Peyer's patch (tissue), 4 donors: ENCODE data around the gene FAM131B. TPM values are rescaled to one million over a fixed set of nuclear protein-coding genes. Genes with fewer than 3 reads are reported as not detected.

Experiments
- DNase-seq, 3 donors: peaks; one replicate each; pipeline ENCODE4 v3.0.0-alpha.2; 2017 to 2019
- H3K27ac ChIP-seq, 4 donors: fragments of 200-600 bp; sonication (generic); one replicate each; pipeline ENCODE4 v1.5.1; 2016 to 2019
- H3K27me3 ChIP-seq, 2 donors: fragments of 200-600 bp; sonication (generic); one replicate each; pipeline ENCODE4 v1.5.1; 2019
- H3K36me3 ChIP-seq, 3 donors: fragments of 200-600 bp; sonication (generic); one replicate each; pipeline ENCODE4 v1.5.1; 2016 to 2019
- H3K4me1 ChIP-seq, 4 donors: fragments of 200-600 bp; sonication (generic); one replicate each; pipeline ENCODE4 v1.5.1; 2016 to 2019
- H3K4me3 ChIP-seq, 4 donors: fragments of 200-600 bp; sonication (generic); 1 replicate in 3 of 4; 2 replicates in 1 of 4; pipeline ENCODE4 v1.5.1; 2016 to 2019; ENCODE audit warnings: mild to moderate bottlenecking in 1 of 4
- H3K9me3 ChIP-seq, 4 donors: fragments of 200-600 bp; sonication (generic); one replicate each; pipeline ENCODE4 v1.5.1; 2016 to 2019; ENCODE audit warnings: mild to moderate bottlenecking in 1 of 4
- CTCF ChIP-seq, 6 experiments: fragments of 450-650 bp in 4 of 6; fragments of 200-600 bp in 2 of 6; sonication (generic) in 1 of 6; IDR thresholded peaks; one replicate each; pipeline ENCODE4 v1.5.1; 2017 to 2019; ENCODE audit warnings: antibody characterized with exemption in 6 of 6, mild to moderate bottlenecking in 3 of 6, moderate library complexity in 1 of 6
- POLR2A ChIP-seq, 2 donors: fragments of 450-650 bp; IDR thresholded peaks; one replicate each; pipeline ENCODE4 v1.5.1; 2017; ENCODE audit warnings: antibody characterized with exemption in 2 of 2, mild to moderate bottlenecking in 2 of 2, moderate library complexity in 2 of 2
- total RNA-seq, 4 donors: library from RNA; depleted of rRNA; stranded (reverse); fragments of >200 nt; gene quantifications; one replicate each; pipeline ENCODE4 v1.1.0, GENCODE V29; 2016

FAM131B gene
- total RNA-seq, 4 donors from 2014 or later = 0.66 to 0.83 (median 0.80) TPM; not detected in 1

- TF ChIP-seq POLR2A (IDR thresholded peaks at IDR 0.05) (no peak), CTCF (IDR thresholded peaks at IDR 0.05) (no peak)
- Histone ChIP-seq H3K27ac (no peak overlapping the region), H3K4me1 (peaks cover 0 to 43% (median under 1%) of the 10 kb centered on the region in 4 donors), H3K4me3 (no peak overlapping the region), H3K27me3 (no peaks in the 10 kb centered on the region), H3K36me3 (peaks cover 0 to 46% (median 0%) of the 10 kb centered on the region in 3 donors), H3K9me3 (no peaks in the 10 kb centered on the region)
- DNase-seq = peak in 1 of 3 donors; percentile 47
Measured at GRCh38 chr7:143396625-143397556, 34.4 kb upstream of the FAM131B start.

- TF ChIP-seq POLR2A (IDR thresholded peaks at IDR 0.05) (no peak), CTCF (IDR thresholded peaks at IDR 0.05) (no peak)
- H3K36me3 ChIP-seq = peaks cover 0 to 49% (median 0%) of the 10 kb centered on the region in 3 donors
Measured at GRCh38 chr7:143396182-143396581, 33.7 kb upstream of the FAM131B start.

GRCh38 chr7:143395187-143396149, 33.0 kb upstream of the FAM131B start:
- Histone ChIP-seq H3K9me3 (no peaks in the 10 kb centered on the region), H3K4me3 (no peak overlapping the region), H3K36me3 (peaks cover 0 to 56% (median 0%) of the 10 kb centered on the region in 3 donors), H3K27me3 (no peaks in the 10 kb centered on the region), H3K27ac (peak overlapping the region in 1 of 4 donors; percentile 19), H3K4me1 (peaks cover 0 to 57% (median 2%) of the 10 kb centered on the region in 4 donors)
- TF ChIP-seq POLR2A (IDR thresholded peaks at IDR 0.05) = no peak
- peak in 3 of 6 experiments; percentile 23 to 38 (median 24) for TF ChIP-seq CTCF (IDR thresholded peaks at IDR 0.05)
- DNase-seq = peak in 2 of 3 donors; percentile 65 to 77

More at GRCh38 chr7:143396182-143396581, 33.7 kb upstream of the FAM131B start:
- Histone ChIP-seq H3K4me3 (no peak overlapping the region), H3K27me3 (no peaks in the 10 kb centered on the region), H3K4me1 (peaks cover 0 to 50% (median 2%) of the 10 kb centered on the region in 4 donors), H3K27ac (no peak overlapping the region), H3K9me3 (no peaks in the 10 kb centered on the region)
- peak in 1 of 3 donors; percentile 40 for DNase-seq

GRCh38 chr7:143394777-143395176, 32.3 kb upstream of the FAM131B start:
- Histone ChIP-seq H3K27ac (peak overlapping the region in 1 of 4 donors; percentile 19), H3K4me1 (peaks cover 0 to 57% (median 2%) of the 10 kb centered on the region in 4 donors), H3K9me3 (no peaks in the 10 kb centered on the region), H3K4me3 (no peak overlapping the region), H3K36me3 (peaks cover 0 to 61% (median 0%) of the 10 kb centered on the region in 3 donors), H3K27me3 (no peaks in the 10 kb centered on the region)
- TF ChIP-seq CTCF (IDR thresholded peaks at IDR 0.05) (no peak), POLR2A (IDR thresholded peaks at IDR 0.05) (no peak)
- peak in 1 of 3 donors; percentile 23 for DNase-seq

- Histone ChIP-seq H3K4me3 (no peak overlapping the region), H3K27me3 (no peaks in the 10 kb centered on the region), H3K36me3 (peaks cover 0 to 61% (median 0%) of the 10 kb centered on the region in 3 donors), H3K27ac (no peak overlapping the region), H3K4me1 (peaks cover 0 to 57% (median 2%) of the 10 kb centered on the region in 4 donors), H3K9me3 (no peaks in the 10 kb centered on the region)
- TF ChIP-seq CTCF (IDR thresholded peaks at IDR 0.05) (no peak), POLR2A (IDR thresholded peaks at IDR 0.05) (no peak)
- no peak for DNase-seq
Measured at GRCh38 chr7:143394068-143394467, 31.6 kb upstream of the FAM131B start.
